HEK293 (cell line): ENCODE data around the gene DCLK1.
A peak's percentile ranks its signal among the peaks of the same experiment; 100 is the strongest.

Source experiments
- CTCF ChIA-PET: fragments of 350-600 bp; formaldehyde crosslinking; extraction: SDS; loops from one replicate; lab custom pipeline; 2021; ENCODE audit warnings: antibody characterized with exemption; lab: Yijun Ruan, JAX
- POLR2A ChIA-PET: fragments of 300-600 bp; formaldehyde crosslinking; extraction: SDS; loops from one replicate; lab custom pipeline; 2020; ENCODE audit warnings: antibody characterized with exemption, inconsistent platforms; lab: Yijun Ruan, JAX
- H3K27ac ChIP-seq: fragments of 200-500 bp; sonication (Bioruptor generic); 2 replicates; pipeline ENCODE4 v1.5.1; 2014; ENCODE audit warnings: low read depth, low read length, control low read depth, inconsistent platforms; ENCODE audit errors: extremely low read depth
- H3K36me3 ChIP-seq, 2 experiments: fragments of 200-500 bp in 1 of 2; sonication (Bioruptor generic) in 1 of 2; 1 replicate in 1 of 2; 2 replicates in 1 of 2; pipeline ENCODE4 v1.5.1; 2014 to 2017; ENCODE audit warnings: inconsistent platforms in 2 of 2, low read length in 2 of 2; ENCODE audit not compliant: control insufficient read depth in 2 of 2, insufficient read depth in 1 of 2
- H3K4me1 ChIP-seq: fragments of 200-500 bp; sonication (Bioruptor generic); 2 replicates; pipeline ENCODE4 v1.5.1; 2014; ENCODE audit warnings: mild to moderate bottlenecking, low read length, inconsistent platforms; ENCODE audit not compliant: control insufficient read depth, insufficient read depth
- H3K4me3 ChIP-seq: 2 replicates; pipeline ENCODE4 v1.5.1; 2011; ENCODE audit warnings: low read depth, mild to moderate bottlenecking, control low read depth, low read length, moderate library complexity
- H3K9me3 ChIP-seq: fragments of 200-500 bp; sonication (Bioruptor generic); 2 replicates; pipeline ENCODE4 v1.5.1; 2014; ENCODE audit warnings: low read depth, low read length, inconsistent platforms; ENCODE audit not compliant: control insufficient read depth, insufficient read depth
- AEBP2 ChIP-seq: fragments of 450-650 bp; formaldehyde crosslinking; IDR thresholded peaks from 2 replicates; pipeline ENCODE4 v1.5.1; 2016; ENCODE audit warnings: missing biosample characterization, missing genetic modification characterization, borderline replicate concordance
- HOXA7 ChIP-seq: sonication (generic); formaldehyde crosslinking; IDR thresholded peaks from 2 replicates; pipeline ENCODE4 v1.8.1; 2022; ENCODE audit warnings: missing genetic modification reagents, borderline replicate concordance
- IKZF3 ChIP-seq: fragments of 450-650 bp; IDR thresholded peaks from 2 replicates; pipeline ENCODE4 v1.5.0; 2018; ENCODE audit warnings: missing biosample characterization, mild to moderate bottlenecking, missing genetic modification characterization, moderate library complexity
- MEIS1 ChIP-seq: sonication (generic); formaldehyde crosslinking; IDR thresholded peaks from 2 replicates; pipeline ENCODE4 v1.8.1; 2022; ENCODE audit warnings: missing genetic modification reagents, mild to moderate bottlenecking, borderline replicate concordance
- SCRT2 ChIP-seq: fragments of 450-650 bp; formaldehyde crosslinking; IDR thresholded peaks from 2 replicates; pipeline ENCODE4 v1.5.1; 2016; ENCODE audit warnings: missing biosample characterization, missing genetic modification characterization
- TSHZ1 ChIP-seq: fragments of 450-650 bp; formaldehyde crosslinking; IDR thresholded peaks from 2 replicates; pipeline ENCODE4 v1.5.1; 2016; ENCODE audit warnings: missing biosample characterization, missing genetic modification characterization, borderline replicate concordance
- ZBTB44 ChIP-seq: fragments of 450-650 bp; IDR thresholded peaks from 2 replicates; pipeline ENCODE4 v1.5.1; 2018; ENCODE audit warnings: missing biosample characterization, mild to moderate bottlenecking, missing genetic modification characterization
- ZNF133 ChIP-seq: fragments of 450-650 bp; formaldehyde crosslinking; IDR thresholded peaks from 2 replicates; pipeline ENCODE4 v1.5.1; 2016; ENCODE audit warnings: missing biosample characterization, missing genetic modification characterization
- ZNF18 ChIP-seq: fragments of 450-650 bp; formaldehyde crosslinking; IDR thresholded peaks from 2 replicates; pipeline ENCODE4 v1.5.1; 2016; ENCODE audit warnings: missing biosample characterization, missing genetic modification characterization
- ZNF2 ChIP-seq: fragments of 450-650 bp; formaldehyde crosslinking; IDR thresholded peaks from 2 replicates; pipeline ENCODE4 v1.5.1; 2016; ENCODE audit warnings: missing biosample characterization, missing genetic modification characterization
- ZNF211 ChIP-seq: fragments of 450-650 bp; formaldehyde crosslinking; IDR thresholded peaks from 2 replicates; pipeline ENCODE4 v1.5.1; 2016; ENCODE audit warnings: low read depth, missing biosample characterization, missing genetic modification characterization
- ZNF223 ChIP-seq: fragments of 450-650 bp; formaldehyde crosslinking; IDR thresholded peaks from 2 replicates; pipeline ENCODE4 v1.5.1; 2016; ENCODE audit warnings: missing biosample characterization, missing genetic modification characterization
- ZNF248 ChIP-seq: fragments of 450-650 bp; formaldehyde crosslinking; IDR thresholded peaks from 2 replicates; pipeline ENCODE4 v1.5.1; 2017; ENCODE audit warnings: missing biosample characterization, missing genetic modification characterization
- ZNF266 ChIP-seq: fragments of 450-650 bp; formaldehyde crosslinking; IDR thresholded peaks from 2 replicates; pipeline ENCODE4 v1.5.1; 2016; ENCODE audit warnings: missing biosample characterization, missing genetic modification characterization, low read depth
- ZNF311 ChIP-seq: fragments of 450-650 bp; formaldehyde crosslinking; IDR thresholded peaks from 2 replicates; pipeline ENCODE4 v1.5.1; 2017; ENCODE audit warnings: missing biosample characterization, missing genetic modification characterization, borderline replicate concordance
- ZNF335 ChIP-seq: fragments of 450-650 bp; formaldehyde crosslinking; conservative IDR thresholded peaks from 2 replicates; pipeline ENCODE4 v1.5.1; 2016; ENCODE audit warnings: missing biosample characterization, missing genetic modification characterization
- ZNF37A ChIP-seq: fragments of 450-650 bp; IDR thresholded peaks from 2 replicates; pipeline ENCODE4 v1.5.1; 2018; ENCODE audit warnings: missing biosample characterization, missing genetic modification characterization
- ZNF404 ChIP-seq: fragments of 450-650 bp; formaldehyde crosslinking; IDR thresholded peaks from 2 replicates; pipeline ENCODE4 v1.5.1; 2017; ENCODE audit warnings: missing biosample characterization, missing genetic modification characterization
- ZNF621 ChIP-seq: fragments of 450-650 bp; formaldehyde crosslinking; IDR thresholded peaks from 2 replicates; pipeline ENCODE4 v1.5.1; 2017; ENCODE audit warnings: missing biosample characterization, missing genetic modification characterization
- ZNF777 ChIP-seq: fragments of 450-650 bp; formaldehyde crosslinking; IDR thresholded peaks from 2 replicates; pipeline ENCODE4 v1.5.1; 2017; ENCODE audit warnings: missing biosample characterization, missing genetic modification characterization, borderline replicate concordance
- ZNF830 ChIP-seq: fragments of 450-650 bp; IDR thresholded peaks from 2 replicates; pipeline ENCODE4 v1.5.0; 2018; ENCODE audit warnings: missing biosample characterization, missing genetic modification characterization, low read depth, mild to moderate bottlenecking, moderate library complexity
- ZNF837 ChIP-seq: fragments of 450-650 bp; formaldehyde crosslinking; IDR thresholded peaks from 2 replicates; pipeline ENCODE4 v1.5.1; 2016; ENCODE audit warnings: missing biosample characterization, missing genetic modification characterization
- ZSCAN23 ChIP-seq: fragments of 450-650 bp; formaldehyde crosslinking; IDR thresholded peaks from 2 replicates; pipeline ENCODE4 v1.5.1; 2016; ENCODE audit warnings: missing biosample characterization, missing genetic modification characterization

The DCLK1 gene

GRCh38 chr13:35826626-35827254, 304.4 kb downstream of the DCLK1 start (continued):
- TF ChIP-seq ZBTB44 = no peak
- TF ChIP-seq ZNF837 = no peak

GRCh38 chr13:35824825-35825224, 306.4 kb downstream of the DCLK1 start:
- Histone ChIP-seq H3K27ac (no peak overlapping the region), H3K4me1 (no peaks in the 10 kb centered on the region), H3K9me3 (no peaks in the 10 kb centered on the region), H3K36me3 (no peaks in the 10 kb centered on the region), H3K4me3 (no peak overlapping the region)
- ChIA-PET POLR2A (no interaction called here), CTCF (no interaction called here)
- TF ChIP-seq IKZF3 (tag by site-specific recombination) (no peak), ZSCAN23 (no peak), ZNF223 (tag by site-specific recombination) (no peak), AEBP2 (no peak), ZNF211 (no peak), ZNF335 (tag by site-specific recombination) (no peak)
- TF ChIP-seq, all 188 proteins: peak for 0

- CTCF ChIA-PET = no interaction called here
- TF ChIP-seq ZNF266 (tag by site-specific recombination) (no peak), SCRT2 (tag by site-specific recombination) (peak; percentile 29; the same call in 1 of the 2 replicates)
Observed at GRCh38 chr13:35824395-35824794, 306.8 kb downstream of the DCLK1 start.

GRCh38 chr13:35822666-35823065, 308.5 kb downstream of the DCLK1 start:
- POLR2A ChIA-PET = no interaction called here
- Histone ChIP-seq H3K4me3 (no peak overlapping the region), H3K27ac (no peak overlapping the region), H3K36me3 (no peaks in the 10 kb centered on the region), H3K9me3 (no peaks in the 10 kb centered on the region), H3K4me1 (no peaks in the 10 kb centered on the region)
- CTCF ChIA-PET = interaction anchor here (0.7 kb wide), 1 partner anchor 131 kb away, joined by 3 read pairs; no protein-coding TSS in a partner anchor
- TF ChIP-seq ZNF18 (tag by site-specific recombination) (no peak), ZNF248 (no peak), ZNF2 (tag by site-specific recombination) (no peak), ZNF133 (tag by site-specific recombination) (no peak), ZNF830 (tag by site-specific recombination) (no peak), ZNF37A (no peak), HOXA7 (CRISPR knock-in tag) (no peak), ZNF621 (no peak), ZNF404 (tag by site-specific recombination) (no peak), ZNF777 (tag by site-specific recombination) (no peak), MEIS1 (CRISPR knock-in tag) (no peak), TSHZ1 (tag by site-specific recombination) (no peak), ZNF311 (tag by site-specific recombination) (no peak)

More at GRCh38 chr13:35824395-35824794, 306.8 kb downstream of the DCLK1 start:
- no peak overlapping the region for H3K4me3 ChIP-seq
- no peak overlapping the region for H3K27ac ChIP-seq
- H3K4me1 ChIP-seq = no peaks in the 10 kb centered on the region
- POLR2A ChIA-PET = no interaction called here
- H3K36me3 ChIP-seq = no peaks in the 10 kb centered on the region
- H3K9me3 ChIP-seq = no peaks in the 10 kb centered on the region
